OCI-M1 (cell line): ENCODE data around the gene KCTD18.

Experiments
- DNase-seq: peaks from one replicate; lab custom pipeline; 2025; lab: John Stamatoyannopoulos, UW

KCTD18 gene

GRCh38 chr2:200454927-200455801 is 54.7 kb downstream of the KCTD18 start:
- no peak for DNase-seq

DNA sequence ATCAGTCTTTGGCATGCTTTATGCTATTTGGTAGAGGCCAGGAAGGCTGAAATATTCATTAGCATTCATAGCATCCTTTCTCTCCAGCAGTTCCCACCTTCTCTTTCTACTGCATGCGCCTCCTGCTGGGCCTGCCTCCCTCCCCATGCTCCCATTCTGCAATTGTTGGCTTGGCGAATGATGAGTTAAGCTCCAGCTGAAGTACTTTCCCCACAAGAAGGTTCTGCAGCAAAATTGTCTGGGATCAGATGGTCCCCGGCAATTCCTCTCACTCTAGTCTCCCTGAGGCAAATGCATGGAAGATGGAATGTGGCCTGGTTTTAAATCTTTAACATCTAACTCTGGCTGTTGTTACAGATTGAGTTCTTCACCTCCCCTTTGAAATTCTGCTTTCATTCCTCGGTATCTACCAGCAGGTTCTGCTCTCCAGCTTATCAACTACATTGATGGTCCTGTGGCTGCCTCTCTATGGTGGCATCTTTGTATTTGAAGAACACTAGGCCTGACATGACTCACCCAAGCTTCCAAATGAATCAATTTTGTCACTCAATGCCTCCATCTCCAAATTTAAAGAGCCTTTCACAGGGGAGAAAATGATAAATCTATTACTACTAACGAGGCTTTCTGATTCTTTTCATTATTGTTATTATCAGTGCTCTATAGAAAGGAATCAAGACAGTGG is 55.9 kb downstream of the KCTD18 start:
- no peak for DNase-seq

GRCh38 chr2:200453142-200453852 is 56.6 kb downstream of the KCTD18 start:
- DNase-seq = no peak

DNA sequence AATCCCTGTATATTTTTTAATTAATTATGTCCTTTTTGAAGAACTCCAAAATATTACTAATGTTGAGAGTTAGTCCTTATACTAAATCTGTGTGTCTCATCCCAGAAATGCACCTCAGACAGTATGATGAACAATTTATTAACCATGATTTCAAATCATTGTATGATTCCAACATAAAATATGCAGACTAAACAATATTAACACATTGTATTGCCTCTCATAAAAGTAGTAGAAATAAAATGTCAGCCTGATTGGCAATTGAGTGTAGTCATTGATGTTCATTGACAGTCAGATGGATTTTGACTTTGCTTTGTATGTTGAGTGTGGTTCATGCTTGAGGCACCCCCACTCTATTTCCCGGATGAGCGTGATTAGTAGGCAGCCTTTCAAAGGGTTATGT is 57.5 kb downstream of the KCTD18 start:
- no peak for DNase-seq

DNA sequence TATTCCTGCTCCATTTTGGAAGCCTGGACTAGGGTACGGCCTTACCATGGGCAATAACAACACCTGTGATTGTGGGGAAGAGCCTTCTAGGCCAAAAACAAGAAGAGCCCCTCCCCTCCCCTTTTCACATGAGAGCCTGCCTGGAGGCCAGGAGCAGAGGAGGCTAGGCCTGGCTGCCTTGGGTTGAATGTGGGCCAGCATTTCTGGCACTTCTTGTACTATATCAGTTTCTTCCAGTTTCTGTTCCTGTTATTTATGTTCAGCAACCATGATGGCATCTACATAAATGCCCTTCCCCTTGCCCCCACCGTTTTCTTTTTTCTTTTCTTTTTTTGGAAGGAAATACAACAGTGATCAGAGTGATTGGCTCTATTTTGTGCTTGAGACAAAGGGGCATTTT is 58.4 kb downstream of the KCTD18 start:
- DNase-seq = no peak

GRCh38 chr2:200450288-200450687 is 59.6 kb downstream of the KCTD18 start:
- DNase-seq = no peak

DNA sequence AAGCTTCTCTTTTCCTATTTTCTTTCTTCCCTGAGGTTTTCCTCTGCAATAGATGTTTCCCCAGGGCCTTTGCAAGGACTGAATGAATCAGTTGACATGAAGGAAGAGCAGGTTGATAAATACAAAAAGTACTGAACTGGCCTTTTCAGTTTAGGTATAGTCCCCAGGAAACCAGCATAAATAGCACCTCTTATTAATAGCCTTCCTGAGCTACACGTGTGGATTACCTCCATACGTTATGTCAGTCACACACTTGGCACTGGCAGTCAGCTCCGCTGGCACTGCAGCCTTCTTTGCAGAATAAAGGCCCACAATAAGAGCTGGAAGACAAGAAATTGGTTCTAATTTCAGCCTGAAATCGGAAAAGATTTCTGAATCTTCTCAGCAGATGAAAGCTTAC is 60.7 kb downstream of the KCTD18 start:
- DNase-seq = no peak

GRCh38 chr2:200448455-200448854 is 61.4 kb downstream of the KCTD18 start:
- no peak for DNase-seq

DNA sequence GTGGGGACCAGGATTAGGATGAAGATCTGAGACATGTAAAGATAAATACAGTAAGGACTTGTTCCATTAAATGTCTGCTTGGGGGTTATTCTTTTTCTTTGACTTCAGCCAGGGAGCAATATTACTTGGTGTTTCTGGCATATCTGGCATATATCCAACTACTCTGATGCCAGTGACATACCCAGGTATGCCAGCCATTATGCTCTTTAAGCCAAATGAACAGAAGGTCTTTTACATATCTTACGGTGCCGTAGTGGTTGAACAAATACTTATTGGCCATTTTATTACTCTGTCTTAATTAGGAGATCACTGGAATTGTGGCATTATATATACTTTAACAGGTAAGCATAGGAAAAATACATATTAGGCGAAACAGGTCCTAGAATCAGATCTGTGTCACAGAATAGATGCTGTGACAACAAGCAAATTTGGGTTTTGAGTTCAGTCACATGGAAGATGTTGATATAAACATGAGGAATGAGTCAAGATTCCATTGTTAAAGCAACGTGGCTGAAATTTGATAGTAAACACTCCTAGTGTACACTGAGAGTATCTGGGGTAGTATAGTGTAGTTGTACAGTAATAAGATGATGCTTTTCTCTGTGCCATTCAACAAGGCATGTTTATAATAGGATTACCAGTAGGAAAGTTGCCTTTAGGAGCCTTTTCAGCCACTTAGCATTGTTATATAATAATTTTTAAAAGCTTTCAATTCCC is 62.6 kb downstream of the KCTD18 start:
- DNase-seq = no peak

DNA sequence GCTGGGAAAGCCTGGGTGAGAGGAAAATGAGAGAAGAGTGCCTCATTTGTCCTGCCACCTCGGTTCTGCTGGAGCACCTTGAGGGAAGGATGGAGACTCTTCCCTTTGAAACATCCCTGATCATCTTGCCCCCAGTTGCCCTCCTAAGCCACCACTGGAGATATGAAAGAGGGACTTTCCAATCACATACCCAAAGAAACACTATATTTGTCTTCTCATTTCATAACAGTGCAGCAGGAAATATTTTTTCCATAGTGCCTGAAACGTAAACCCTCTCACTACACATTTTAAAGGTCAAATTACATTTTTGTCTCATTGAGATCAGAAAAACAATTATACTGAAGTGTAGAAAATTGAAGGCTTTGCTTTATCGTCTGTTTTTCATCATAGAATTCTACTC is 63.3 kb downstream of the KCTD18 start:
- no peak for DNase-seq

DNA sequence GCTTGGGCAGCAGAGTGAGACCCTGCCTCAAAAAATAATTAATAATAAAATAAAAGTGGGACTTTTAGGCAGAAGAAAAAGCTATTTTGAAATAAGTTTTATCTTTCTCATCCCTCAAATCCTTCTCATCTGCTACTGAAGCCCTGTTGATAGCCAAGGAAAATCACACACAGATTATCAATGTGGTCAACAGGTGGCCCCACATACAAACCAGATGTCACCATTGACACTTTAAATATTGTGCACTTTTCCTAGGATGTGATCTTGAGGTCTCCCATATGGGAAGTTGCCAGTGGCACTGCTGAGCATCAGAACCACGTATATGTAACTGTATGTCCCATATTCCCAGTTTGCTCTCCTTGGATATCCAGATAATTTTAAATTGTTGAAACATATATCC is 64.6 kb downstream of the KCTD18 start:
- no peak for DNase-seq

- DNase-seq = no peak
Observed at GRCh38 chr2:200444530-200444929, 65.3 kb downstream of the KCTD18 start.

DNA sequence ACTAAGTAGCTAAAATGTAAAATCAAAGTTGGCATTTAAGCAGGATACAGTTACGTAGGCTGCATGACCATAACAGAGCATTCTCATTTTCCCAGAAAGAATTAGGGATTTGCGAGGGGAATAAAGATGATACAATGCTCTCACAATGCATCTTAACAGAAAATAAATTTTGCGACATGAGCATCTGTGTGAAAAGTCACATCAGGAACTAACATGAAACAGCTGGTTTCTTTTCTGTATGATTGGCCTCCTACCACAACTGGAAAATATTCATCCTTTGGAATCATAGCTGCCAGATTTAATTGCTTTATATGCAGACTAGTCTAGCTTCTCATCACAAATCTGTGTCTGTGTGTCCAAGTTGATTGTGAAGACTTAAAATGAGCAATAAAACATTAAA is 66.0 kb downstream of the KCTD18 start:
- no peak for DNase-seq

GRCh38 chr2:200443376-200443775 is 66.5 kb downstream of the KCTD18 start:
- DNase-seq = no peak

DNA sequence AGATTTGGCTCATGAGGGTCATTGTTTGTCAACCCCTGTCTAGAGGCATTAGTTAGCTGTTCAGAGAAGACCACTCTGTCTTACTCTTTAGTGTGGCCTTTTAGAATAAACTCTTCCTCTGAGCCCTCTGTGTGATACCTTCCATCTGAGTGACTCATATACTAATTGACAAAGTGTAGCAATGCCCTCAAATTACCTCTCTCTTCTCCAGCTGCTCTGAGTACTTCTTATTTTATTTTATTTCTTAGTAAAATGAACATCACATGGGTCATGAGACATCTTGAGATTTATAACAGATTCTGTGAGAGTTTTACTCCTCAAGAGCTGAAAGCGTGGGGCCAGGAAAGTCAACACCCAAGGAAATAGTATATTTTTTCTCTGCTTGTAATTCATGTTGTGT is 67.4 kb downstream of the KCTD18 start:
- DNase-seq = no peak

GRCh38 chr2:200439981-200440380 is 69.9 kb downstream of the KCTD18 start:
- DNase-seq = no peak
